CD14-positive monocyte (primary cell): ENCODE results near the gene C1QTNF7. TPM values are rescaled to one million over a fixed set of nuclear protein-coding genes. Genes with fewer than 3 reads are reported as not detected.

Experiments
- DNase-seq, 3 donors: peaks; one replicate each; pipeline ENCODE4 v3.0.0-alpha.2; 2011 to 2022
- H2AFZ ChIP-seq: 2 replicates; pipeline ENCODE4 v1.6.0; 2012; ENCODE audit warnings: mild to moderate bottlenecking, low read depth, low read length, inconsistent platforms; ENCODE audit not compliant: insufficient read depth, poor library complexity, severe bottlenecking
- H3K27ac ChIP-seq, 2 donors: 1 replicate in 1 of 2; 2 replicates in 1 of 2; pipeline ENCODE4 v1.5.1; 2012 to 2013; ENCODE audit warnings: low read length in 2 of 2, control low read depth in 1 of 2, inconsistent platforms in 1 of 2, low read depth in 1 of 2, mild to moderate bottlenecking in 1 of 2
- H3K27me3 ChIP-seq, 2 donors: one replicate each; pipeline versions ENCODE4 v1.6.0 to v1.6.1; 2011 to 2013; ENCODE audit warnings: low read length in 2 of 2; ENCODE audit not compliant: control insufficient read depth in 2 of 2, insufficient read depth in 2 of 2
- H3K36me3 ChIP-seq, 2 donors: replicated peaks in 1 of 2; 1 replicate in 1 of 2; 2 replicates in 1 of 2; pipeline versions ENCODE4 v1.5.1 to v1.6.1; 2012 to 2013; ENCODE audit warnings: low read length in 2 of 2, control low read depth in 1 of 2, inconsistent platforms in 1 of 2, mild to moderate bottlenecking in 1 of 2; ENCODE audit not compliant: insufficient read depth in 2 of 2, control insufficient read depth in 1 of 2
- H3K4me1 ChIP-seq, 2 donors: 1 replicate in 1 of 2; 2 replicates in 1 of 2; pipeline versions ENCODE4 v1.5.1 to v1.6.1; 2012 to 2013; ENCODE audit warnings: low read length in 2 of 2, control low read depth in 1 of 2, inconsistent platforms in 1 of 2, mild to moderate bottlenecking in 1 of 2, moderate library complexity in 1 of 2; ENCODE audit not compliant: insufficient read depth in 2 of 2, control insufficient read depth in 1 of 2
- H3K4me2 ChIP-seq: replicated peaks from 2 replicates; pipeline ENCODE3; 2012; ENCODE audit warnings: low read length, moderate library complexity, mild to moderate bottlenecking; ENCODE audit not compliant: poor library complexity, severe bottlenecking; ENCODE audit errors: extremely low read depth
- H3K4me3 ChIP-seq, 3 experiments: fragments of 200-600 bp in 1 of 3; sonication (generic) in 1 of 3; replicated peaks in 1 of 3; 1 replicate in 2 of 3; 2 replicates in 1 of 3; pipeline ENCODE4 v1.5.1; 2011 to 2013; ENCODE audit warnings: low read length in 3 of 3, mild to moderate bottlenecking in 3 of 3, control low read depth in 2 of 3, low read depth in 2 of 3, inconsistent platforms in 1 of 3, moderate library complexity in 1 of 3
- H3K79me2 ChIP-seq: 2 replicates; pipeline ENCODE4 v1.6.0; 2012; ENCODE audit warnings: mild to moderate bottlenecking, control low read depth, inconsistent platforms, low read length, moderate library complexity; ENCODE audit not compliant: insufficient read depth
- H3K9ac ChIP-seq: 2 replicates; pipeline ENCODE4 v1.6.0; 2017; ENCODE audit warnings: low read length, mild to moderate bottlenecking; ENCODE audit not compliant: insufficient read depth, poor library complexity, severe bottlenecking
- H3K9me3 ChIP-seq, 2 donors: replicated peaks in 1 of 2; 1 replicate in 1 of 2; 2 replicates in 1 of 2; pipeline versions ENCODE4 v1.5.1 to v1.6.1; 2012 to 2013; ENCODE audit warnings: low read length in 2 of 2, control low read depth in 1 of 2; ENCODE audit not compliant: control insufficient read depth in 1 of 2, insufficient read depth in 1 of 2
- H4K20me1 ChIP-seq: 2 replicates; pipeline ENCODE4 v1.6.0; 2012; ENCODE audit warnings: mild to moderate bottlenecking, low read length, control low read depth, moderate library complexity; ENCODE audit not compliant: insufficient read depth
- H3K27ac Mint-ChIP-seq, 7 donors: one replicate each; pipeline ENCODE4 v1.8.0; 2020; ENCODE audit warnings: mild to moderate bottlenecking in 7 of 7, mixed read lengths in 7 of 7, moderate library complexity in 6 of 7, inconsistent platforms in 2 of 7
- H3K27me3 Mint-ChIP-seq, 3 donors: one replicate each; pipeline ENCODE4 v1.8.0; 2021 to 2022; ENCODE audit warnings: low read depth in 3 of 3, mild to moderate bottlenecking in 3 of 3, mixed read lengths in 3 of 3, moderate library complexity in 3 of 3, inconsistent platforms in 1 of 3
- H3K36me3 Mint-ChIP-seq, 2 donors: one replicate each; pipeline ENCODE4 v1.8.0; 2020; ENCODE audit warnings: mixed read lengths in 2 of 2, inconsistent platforms in 1 of 2, mild to moderate bottlenecking in 1 of 2
- H3K4me1 Mint-ChIP-seq: one replicate; pipeline ENCODE4 v1.8.0; 2020; ENCODE audit warnings: mild to moderate bottlenecking, mixed read lengths
- H3K4me3 Mint-ChIP-seq, 2 donors: one replicate each; pipeline ENCODE4 v1.8.0; 2020; ENCODE audit warnings: mild to moderate bottlenecking in 2 of 2, mixed read lengths in 2 of 2, moderate library complexity in 1 of 2
- H3K9me3 Mint-ChIP-seq, 7 donors: one replicate each; pipeline ENCODE4 v1.8.0; 2020 to 2022; ENCODE audit warnings: mixed read lengths in 7 of 7, mild to moderate bottlenecking in 6 of 7, moderate library complexity in 6 of 7, inconsistent platforms in 2 of 7
- WGBS: methylation state at CpG from one replicate; pipeline ENCODE4 v1.1.5; 2013; ENCODE audit warnings: missing lambda C conversion rate; ENCODE audit not compliant: insufficient coverage; 5-methylcytosine and 5-hydroxymethylcytosine counted together
- intact Hi-C, 2 donors: fragments of 100-400 bp; cut with micrococcal nuclease; formaldehyde crosslinking; loops; one replicate each; pipeline versions ENCODE4 v1.15.0 to v1.15.1; 2023
- polyA plus RNA-seq, 3 donors: library from polyadenylated mRNA; depleted of rRNA in 1 of 3; unstranded in 2 of 3; stranded (reverse) in 1 of 3; fragments of 300-500 nt in 2 of 3; fragments of >200 nt in 1 of 3; fragmentation: Illumina TruSeq in 2 of 3; gene quantifications; 1 replicate in 2 of 3; 2 replicates in 1 of 3; pipeline ENCODE4 v1.2.3, GENCODE V29; 2012 to 2021
- TF ChIP-seq, protein P1 (sequence below): fragments of 200-600 bp; IDR thresholded peaks from one replicate; pipeline ENCODE4 v1.8.0; 2022; ENCODE audit warnings: antibody characterized with exemption, mild to moderate bottlenecking

The C1QTNF7 gene
- polyA plus RNA-seq, 3 donors, result not detected

DNA sequence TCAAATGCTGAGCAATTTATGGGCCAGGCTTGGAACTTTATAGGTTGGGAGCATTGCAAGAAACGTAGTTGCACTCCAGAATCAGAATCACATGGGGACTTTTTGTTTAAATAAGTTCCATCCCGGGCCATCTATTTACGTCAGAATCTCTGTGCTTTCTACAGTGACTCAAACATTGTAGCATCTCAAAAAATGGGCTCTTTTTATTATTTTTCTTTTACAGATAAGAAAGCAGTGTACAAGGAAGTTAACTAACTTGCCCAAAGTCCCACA, 52.0 kb downstream of the C1QTNF7 start:
- H2AFZ ChIP-seq, result no peak overlapping the region
- no peak overlapping the region for H3K27ac ChIP-seq
- H3K4me3 ChIP-seq, result no peak overlapping the region
- Mint-ChIP-seq H3K4me3 (no peak overlapping the region), H3K36me3 (no peaks in the 10 kb centered on the region), H3K4me1 (peaks cover 2% of the 10 kb centered on the region), H3K9me3 (peaks cover 0 to 3% (median 0%) of the 10 kb centered on the region in 7 donors), H3K27ac (peak overlapping the region in 1 of 7 donors; percentile 25), H3K27me3 (peaks cover 0 to 1% (median 0%) of the 10 kb centered on the region in 3 donors)
- H3K27me3 ChIP-seq, result no peaks in the 10 kb centered on the region
- no peaks in the 10 kb centered on the region for H3K4me1 ChIP-seq
- TF ChIP-seq, protein P1, sequence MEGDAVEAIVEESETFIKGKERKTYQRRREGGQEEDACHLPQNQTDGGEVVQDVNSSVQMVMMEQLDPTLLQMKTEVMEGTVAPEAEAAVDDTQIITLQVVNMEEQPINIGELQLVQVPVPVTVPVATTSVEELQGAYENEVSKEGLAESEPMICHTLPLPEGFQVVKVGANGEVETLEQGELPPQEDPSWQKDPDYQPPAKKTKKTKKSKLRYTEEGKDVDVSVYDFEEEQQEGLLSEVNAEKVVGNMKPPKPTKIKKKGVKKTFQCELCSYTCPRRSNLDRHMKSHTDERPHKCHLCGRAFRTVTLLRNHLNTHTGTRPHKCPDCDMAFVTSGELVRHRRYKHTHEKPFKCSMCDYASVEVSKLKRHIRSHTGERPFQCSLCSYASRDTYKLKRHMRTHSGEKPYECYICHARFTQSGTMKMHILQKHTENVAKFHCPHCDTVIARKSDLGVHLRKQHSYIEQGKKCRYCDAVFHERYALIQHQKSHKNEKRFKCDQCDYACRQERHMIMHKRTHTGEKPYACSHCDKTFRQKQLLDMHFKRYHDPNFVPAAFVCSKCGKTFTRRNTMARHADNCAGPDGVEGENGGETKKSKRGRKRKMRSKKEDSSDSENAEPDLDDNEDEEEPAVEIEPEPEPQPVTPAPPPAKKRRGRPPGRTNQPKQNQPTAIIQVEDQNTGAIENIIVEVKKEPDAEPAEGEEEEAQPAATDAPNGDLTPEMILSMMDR, result no peak
- H3K36me3 ChIP-seq, result no peaks in the 10 kb centered on the region
- no peak overlapping the region for H3K9ac ChIP-seq
- H3K4me2 ChIP-seq, result no peak overlapping the region
- no peak for DNase-seq
- no peaks in the 10 kb centered on the region for H3K9me3 ChIP-seq
- H4K20me1 ChIP-seq, result no peaks in the 10 kb centered on the region
- WGBS, result 67% methylated on average over 1 of the region's 3 CpGs
- intact Hi-C loops, result no loop called here
- no peaks in the 10 kb centered on the region for H3K79me2 ChIP-seq

DNA sequence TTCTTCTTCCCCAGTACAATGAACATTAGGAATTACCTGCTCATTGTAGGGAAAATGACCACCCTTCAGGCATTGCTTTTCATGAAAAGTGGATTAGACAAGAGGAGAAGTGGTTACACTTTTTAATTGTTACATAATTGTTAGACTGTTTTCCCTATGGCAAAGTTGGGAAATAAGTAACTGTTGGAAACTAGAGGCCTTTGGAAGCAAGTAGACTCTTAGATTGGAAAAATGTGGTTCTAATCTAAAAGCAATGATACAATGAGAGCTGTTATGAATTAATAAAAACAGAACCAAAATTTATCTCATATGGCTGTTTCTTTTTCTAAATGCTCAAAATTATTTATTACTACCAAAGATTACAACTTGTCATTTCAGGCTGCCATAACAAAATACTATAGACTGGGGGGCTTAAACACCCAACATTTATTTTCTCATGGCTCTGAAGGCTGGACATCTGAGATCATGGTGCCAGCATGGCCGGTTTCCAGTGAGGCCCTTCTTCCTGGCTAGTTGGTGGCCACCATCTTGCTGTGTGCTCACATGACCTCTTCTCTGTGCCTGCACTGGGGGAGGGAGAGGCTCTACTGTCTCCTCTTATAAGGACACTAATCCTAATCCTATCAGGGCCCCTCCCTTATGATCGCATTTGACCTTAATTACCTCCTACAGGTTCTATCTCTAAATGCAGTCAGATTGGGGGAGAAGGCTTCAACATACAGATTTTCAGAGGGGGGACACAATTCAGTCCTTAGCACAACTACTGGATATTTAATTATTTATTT, 54.3 kb downstream of the C1QTNF7 start:
- Histone ChIP-seq H3K9ac (no peak overlapping the region), H3K27me3 (no peaks in the 10 kb centered on the region), H3K4me1 (no peaks in the 10 kb centered on the region), H4K20me1 (no peaks in the 10 kb centered on the region), H2AFZ (no peak overlapping the region), H3K9me3 (no peaks in the 10 kb centered on the region), H3K79me2 (no peaks in the 10 kb centered on the region), H3K4me3 (no peak overlapping the region), H3K27ac (no peak overlapping the region), H3K4me2 (no peak overlapping the region), H3K36me3 (no peaks in the 10 kb centered on the region)
- no peak overlapping the region for H3K27ac Mint-ChIP-seq
- no peak overlapping the region for H3K4me3 Mint-ChIP-seq
- no peaks in the 10 kb centered on the region for H3K4me1 Mint-ChIP-seq
- TF ChIP-seq, protein P1, result no peak
- peaks cover 0 to 1% (median 0%) of the 10 kb centered on the region in 3 donors for H3K27me3 Mint-ChIP-seq
- no peaks in the 10 kb centered on the region for H3K36me3 Mint-ChIP-seq
- intact Hi-C loops, result no loop called here
- no peak for DNase-seq
- WGBS, result no CpG with 5 or more reads among the region's 2 CpGs
- H3K9me3 Mint-ChIP-seq, result peaks cover 0 to 6% (median 0%) of the 10 kb centered on the region in 7 donors
